DMS153 treated with DMSO at 0.1 percent for 48 hours (cell line): ENCODE results near the gene PLBD2.
A peak's percentile ranks its signal among the peaks of the same experiment; 100 is the strongest.

Experiments
- DNase-seq: peaks from one replicate; lab custom pipeline; 2025; ENCODE audit not compliant: unreplicated experiment; lab: John Stamatoyannopoulos, UW

PLBD2 gene

DNA sequence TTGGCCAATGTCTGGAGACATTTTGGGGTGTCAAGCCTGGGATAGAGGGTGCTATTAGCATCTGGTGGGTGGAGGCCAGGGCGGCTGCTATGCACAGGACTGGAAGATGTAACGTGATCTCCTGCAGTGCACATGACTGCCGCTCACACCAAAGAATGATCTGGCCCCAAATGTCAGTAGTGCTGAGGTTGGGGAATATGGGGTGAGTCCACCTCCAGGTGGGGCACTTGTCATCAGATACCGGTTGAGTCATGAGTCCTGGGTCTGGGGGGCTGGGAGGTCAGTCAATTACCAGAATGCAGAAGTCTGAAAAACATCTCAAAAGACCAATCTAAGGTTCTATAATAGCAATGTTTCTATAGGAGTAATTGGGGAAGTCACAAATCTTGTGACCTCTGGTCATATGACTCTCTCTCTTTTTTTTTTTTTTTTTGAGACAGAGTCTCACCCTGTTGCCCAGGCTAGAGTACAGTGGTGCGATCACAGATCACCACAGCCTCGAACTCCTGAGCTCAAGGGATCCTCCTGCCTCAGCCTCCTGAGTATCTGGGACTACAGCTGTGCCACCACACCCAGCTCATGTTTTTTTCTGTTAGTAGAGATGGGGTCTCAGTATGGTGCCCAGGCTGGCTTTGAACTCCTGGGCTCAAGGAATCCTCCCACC, 57.8 kb downstream of the PLBD2 start:
- DNase-seq, result no peak

DNA sequence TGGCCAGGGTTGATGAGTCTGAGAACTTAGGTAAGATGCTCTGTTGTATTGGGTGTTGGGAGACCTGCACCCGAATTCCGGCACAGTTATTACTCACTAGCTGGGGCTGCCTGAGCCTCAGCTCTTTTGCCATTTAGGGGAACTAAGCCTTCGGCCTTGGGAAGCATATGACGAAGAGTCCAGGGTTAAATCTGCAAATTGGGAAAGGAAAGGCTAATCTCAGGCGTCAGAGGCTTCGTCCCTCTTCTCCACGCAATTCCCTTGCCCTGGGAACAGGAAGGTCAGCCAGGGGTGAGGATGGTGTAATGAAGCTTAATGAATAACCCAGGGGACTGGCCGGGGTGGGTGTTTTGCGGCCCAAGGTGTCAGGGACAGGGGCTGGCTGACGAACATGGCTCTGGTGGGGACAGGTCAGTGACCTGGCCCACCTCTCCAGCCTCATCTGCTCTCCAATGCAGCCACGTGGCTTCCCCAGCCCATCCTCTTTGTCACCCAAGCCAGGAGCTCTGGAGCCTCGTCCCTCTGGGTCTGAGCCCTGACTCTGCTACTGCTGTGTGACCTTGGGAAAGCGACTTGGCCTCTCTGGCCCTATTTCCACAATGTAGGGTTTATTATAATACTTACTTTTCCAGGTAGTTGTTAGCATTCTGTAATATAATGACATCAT, 60.0 kb downstream of the PLBD2 start:
- DNase-seq, result no peak

DNA sequence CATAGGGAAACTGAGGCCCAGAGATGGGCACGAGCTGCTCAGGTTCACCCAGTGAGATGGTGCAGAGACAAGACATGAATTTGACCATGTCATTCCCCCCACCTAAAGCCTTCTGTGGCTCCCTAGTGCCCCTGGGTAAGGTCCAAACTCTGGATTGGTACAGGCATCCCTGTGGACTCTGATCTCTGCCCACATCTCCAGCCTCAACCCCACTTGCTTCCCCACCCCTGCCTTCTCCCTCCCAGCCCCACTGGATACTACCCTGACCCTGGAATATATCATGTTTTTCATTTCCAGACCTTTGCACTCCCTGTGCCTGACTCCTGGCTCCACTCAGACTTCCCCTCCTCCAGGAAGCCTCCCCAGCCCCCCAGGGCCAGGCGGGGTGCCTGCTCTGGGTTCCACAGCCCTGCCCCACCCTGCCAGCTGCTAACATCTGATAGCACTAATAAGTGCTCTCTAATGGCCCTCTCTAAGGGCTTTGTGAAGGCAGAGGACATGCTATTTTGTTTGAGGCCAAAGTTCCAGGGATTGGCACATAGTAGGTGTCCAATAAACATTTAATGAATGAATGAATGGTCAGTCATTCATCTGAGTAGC, 62.7 kb downstream of the PLBD2 start:
- DNase-seq, result no peak

- DNase-seq, result no peak
Measured at GRCh38 chr12:113422030-113422885, 63.9 kb downstream of the PLBD2 start, which contains the start of gene SDSL. Gene SDSL (plus strand): TSS chr12:113422380. CDS start chr12:113427983, 5,603 bp downstream.

DNA sequence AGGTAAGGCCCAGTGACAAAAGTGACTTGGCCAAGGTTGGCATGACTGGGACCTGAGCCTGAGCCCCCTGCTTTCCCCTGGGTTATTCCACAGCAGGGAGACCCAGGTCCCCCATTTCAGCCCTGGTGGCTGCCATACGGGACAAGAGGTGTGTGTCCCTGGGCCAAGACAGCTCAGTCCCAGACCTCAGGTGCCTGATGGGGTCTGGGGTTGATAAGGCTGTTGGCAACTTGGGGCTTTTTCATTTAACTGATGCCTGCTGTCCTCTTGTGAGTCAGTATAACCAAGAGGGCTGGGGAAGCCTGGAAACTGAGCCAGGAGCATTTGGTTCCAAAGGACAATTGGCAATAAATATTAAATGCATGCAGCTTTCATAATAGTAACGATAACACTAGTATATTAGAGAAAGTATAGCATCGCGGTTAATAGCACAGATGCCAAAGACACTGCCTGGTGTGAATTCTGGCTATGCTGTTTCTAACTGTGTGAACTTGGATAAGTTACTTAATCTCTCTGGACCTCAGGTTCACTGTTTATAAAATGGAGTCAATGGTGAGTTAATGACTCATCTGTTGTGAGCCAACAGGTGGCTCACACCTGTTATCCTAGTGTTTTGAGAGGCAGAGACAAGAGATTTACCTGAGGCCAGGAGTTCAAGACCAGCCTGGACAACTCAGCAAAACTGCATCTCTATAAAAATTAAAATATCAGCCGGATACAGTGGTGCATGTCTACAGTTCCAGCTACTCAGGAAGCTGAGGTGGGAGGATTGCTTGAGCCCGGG, 64.7 kb downstream of the PLBD2 start:
- no peak for DNase-seq

- DNase-seq, result no peak
Measured at GRCh38 chr12:113424456-113424855, 66.1 kb downstream of the PLBD2 start.

- no peak for DNase-seq
Measured at GRCh38 chr12:113424915-113425823, 66.8 kb downstream of the PLBD2 start.

DNA sequence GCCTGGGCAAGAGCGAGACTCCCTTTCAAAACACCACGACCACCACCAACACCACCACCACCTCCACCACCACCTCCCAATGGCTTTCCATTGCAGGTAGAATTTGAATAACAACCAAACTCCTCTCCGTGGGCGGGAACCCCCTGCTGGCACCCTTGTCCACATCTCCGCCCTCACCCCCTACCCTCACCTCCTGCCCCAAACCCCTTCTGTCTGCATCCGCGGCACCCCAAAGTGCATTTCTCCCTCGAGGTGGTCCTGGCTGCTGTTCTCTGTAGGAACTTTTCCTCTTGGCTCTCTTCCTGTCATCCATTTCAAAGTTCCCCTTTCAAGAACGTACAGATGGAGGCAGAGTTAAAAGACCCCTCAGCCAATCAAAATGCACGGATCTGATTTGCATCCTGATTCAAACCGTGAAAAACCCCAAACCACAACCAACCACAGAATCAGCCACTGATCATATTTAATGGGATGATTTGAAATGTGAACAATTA, 67.6 kb downstream of the PLBD2 start:
- no peak for DNase-seq

DNA sequence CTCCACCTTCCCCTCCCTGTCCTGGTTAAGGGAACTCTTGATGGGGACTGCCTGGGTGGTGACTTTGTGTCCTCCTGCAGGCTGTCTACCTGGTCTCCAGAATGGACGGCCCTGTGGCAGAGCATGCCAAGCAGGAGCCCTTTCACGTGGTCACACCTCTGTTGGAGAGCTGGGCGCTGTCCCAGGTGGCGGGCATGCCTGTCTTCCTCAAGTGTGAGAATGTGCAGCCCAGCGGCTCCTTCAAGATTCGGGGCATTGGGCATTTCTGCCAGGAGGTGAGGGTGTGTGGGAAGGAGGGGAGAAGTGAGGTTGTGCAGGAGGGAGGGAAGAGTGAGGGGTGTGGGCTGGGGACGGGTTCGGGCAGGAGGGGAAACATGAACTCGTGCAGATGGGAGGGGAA, 69.5 kb downstream of the PLBD2 start:
- no peak for DNase-seq

DNA sequence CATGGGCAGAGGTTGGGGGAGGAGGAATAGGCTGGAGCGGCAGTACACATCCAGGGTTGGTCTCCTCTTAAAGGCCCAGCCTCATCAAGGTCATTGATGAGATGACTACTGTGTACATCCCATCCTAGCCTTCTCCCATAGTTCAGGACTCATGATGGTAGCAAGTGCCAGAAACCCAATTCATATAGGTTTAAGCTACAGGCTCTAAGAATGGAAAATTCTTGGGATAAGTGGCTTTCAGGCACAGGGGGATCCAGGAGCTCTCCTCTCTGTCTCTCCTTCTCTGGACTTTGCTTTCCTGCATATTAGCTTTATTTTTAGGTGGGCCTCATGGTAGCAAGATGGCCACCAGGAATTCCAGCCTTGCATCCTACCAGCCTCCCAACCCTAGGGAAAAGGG, 70.1 kb downstream of the PLBD2 start:
- no peak for DNase-seq

DNA sequence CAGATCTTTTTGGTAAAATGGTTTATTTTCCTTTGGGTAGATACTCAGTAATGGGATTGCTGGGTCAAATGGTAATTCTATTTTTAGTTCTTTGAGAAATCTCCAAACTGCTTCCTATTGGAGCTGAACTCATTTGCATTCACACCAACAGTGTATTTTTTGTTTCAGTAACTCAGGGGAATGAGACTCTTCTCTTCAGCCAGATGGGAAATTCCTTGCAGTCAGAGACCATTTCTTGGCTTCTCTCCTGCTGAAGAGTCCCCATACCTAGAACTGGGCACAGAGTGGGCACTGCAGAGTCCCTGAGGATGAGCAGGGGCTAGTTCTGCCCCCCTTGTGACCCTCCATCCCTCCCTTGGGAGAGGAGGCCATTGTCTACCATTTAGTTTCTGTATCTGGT, 74.6 kb downstream of the PLBD2 start:
- DNase-seq, result no peak

- DNase-seq, result no peak
Measured at GRCh38 chr12:113435367-113435766, 77.0 kb downstream of the PLBD2 start.

DNA sequence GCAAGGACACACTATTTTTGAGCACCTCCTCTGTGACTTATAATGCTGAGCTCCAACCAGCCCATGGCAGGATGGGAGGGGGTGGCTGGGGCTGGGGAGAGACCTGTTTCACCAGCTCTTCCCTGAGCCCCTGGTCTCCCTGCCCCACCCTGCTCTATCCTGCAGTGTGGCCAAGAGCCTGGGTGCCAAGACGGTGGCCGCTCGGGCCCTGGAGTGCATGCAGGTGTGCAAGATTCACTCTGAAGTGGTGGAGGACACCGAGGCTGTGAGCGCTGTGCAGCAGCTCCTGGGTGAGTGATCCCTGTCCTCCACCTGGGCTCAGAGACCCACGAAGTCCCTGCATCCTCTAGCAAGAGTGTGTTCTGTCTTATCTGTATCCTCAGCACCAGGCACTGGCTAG, 78.2 kb downstream of the PLBD2 start:
- DNase-seq, result no peak

GRCh38 chr12:113436993-113437728, 78.8 kb downstream of the PLBD2 start:
- no peak for DNase-seq

- no peak for DNase-seq
Measured at GRCh38 chr12:113437729-113438100, 79.3 kb downstream of the PLBD2 start.

DNA sequence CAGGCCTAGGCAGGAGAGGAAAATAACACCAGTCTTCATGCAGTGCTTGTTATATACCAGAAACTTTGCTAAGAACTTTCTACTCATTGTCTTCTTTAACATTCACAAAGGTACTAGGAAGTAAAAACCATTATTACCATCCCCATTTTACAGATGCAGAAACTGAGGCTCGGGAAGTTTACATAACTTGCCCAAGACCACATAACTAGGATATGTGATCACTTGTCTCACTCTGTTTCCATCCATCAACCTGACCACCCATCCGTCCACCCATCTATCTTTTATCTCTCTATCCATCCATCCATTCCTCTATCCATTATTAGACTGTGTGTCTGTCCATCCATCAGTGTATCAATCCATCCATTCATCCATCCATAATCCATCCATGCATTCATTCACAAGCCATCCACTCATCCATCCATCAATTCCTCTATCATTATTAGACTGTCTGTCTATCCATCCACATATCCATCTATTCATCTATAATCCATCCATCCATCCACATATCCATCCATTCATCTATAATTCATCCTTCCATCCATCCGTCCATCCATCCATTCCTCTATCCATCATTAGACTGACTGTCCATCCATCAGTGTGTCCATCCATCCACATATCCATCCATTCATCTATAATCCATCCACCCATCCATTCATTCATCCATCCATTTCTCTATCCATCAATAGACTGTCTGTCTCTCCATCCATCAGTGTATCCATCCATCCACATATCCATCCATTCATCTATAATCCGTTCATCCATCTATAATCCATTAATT, 80.3 kb downstream of the PLBD2 start:
- no peak for DNase-seq

DNA sequence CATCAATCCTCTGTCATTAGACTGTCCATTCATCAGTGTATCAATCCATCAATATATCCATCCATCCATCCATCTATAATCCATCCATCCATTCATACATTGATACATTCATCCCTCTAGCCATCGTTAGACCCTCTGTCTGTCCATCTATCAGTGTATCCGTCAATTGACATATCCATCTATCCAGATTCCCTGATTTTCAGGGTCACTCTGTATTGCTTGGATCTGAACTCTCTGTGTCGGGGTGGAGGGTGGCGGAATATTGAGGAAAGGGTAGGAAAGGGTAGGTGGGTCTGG, 80.9 kb downstream of the PLBD2 start:
- no peak for DNase-seq

DNA sequence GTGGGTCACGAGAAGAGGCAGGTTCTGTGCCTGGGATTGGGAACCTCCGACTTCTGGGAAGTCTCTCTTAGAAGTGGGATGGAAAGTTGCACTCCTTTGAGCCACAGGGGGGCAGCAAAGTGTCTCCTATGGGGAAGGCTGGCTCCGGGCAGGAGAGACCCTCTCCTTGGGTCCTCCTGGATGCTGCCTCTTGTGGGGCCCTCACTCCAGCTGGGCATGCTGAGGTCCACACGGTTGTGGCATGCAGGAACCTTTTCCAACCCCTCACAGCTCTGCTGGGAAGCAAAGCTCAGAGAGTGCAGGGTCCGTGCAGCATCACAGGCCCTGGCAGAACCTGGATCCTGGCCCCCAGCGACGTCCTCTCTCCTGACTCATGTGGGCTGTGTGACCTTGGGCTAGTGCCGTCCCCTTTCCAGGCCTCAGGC, 81.2 kb downstream of the PLBD2 start:
- DNase-seq, result peak; percentile 32
